ENCODE measurements around the gene PITX1.

DNA sequence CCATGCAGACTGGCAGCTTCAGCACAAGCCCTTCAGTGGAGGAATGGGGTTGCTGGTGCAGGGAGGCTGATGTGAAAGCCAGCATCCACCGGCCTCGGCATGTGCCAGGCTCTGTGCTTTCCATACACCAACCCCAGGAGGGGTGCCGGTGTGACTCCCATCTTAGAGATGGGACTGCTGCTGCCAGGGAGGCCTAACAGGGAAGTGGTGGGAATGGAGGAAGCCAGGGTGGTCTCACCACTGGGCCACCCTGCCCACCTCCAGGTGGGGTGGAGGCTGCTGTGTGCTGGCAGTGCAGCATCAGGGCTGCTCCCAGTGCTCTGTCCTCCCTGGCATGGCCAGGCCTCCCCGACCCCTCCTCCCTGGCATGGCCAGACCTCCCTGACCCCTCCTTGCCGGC, 32.8 kb upstream of the PITX1 start:
- no peak for TF ChIP-seq EZH2phosphoT487 (IDR thresholded peaks at IDR 0.05; ENCODE audit: borderline replicate concordance, low read depth, low read length)
- TF ChIP-seq, protein P1, sequence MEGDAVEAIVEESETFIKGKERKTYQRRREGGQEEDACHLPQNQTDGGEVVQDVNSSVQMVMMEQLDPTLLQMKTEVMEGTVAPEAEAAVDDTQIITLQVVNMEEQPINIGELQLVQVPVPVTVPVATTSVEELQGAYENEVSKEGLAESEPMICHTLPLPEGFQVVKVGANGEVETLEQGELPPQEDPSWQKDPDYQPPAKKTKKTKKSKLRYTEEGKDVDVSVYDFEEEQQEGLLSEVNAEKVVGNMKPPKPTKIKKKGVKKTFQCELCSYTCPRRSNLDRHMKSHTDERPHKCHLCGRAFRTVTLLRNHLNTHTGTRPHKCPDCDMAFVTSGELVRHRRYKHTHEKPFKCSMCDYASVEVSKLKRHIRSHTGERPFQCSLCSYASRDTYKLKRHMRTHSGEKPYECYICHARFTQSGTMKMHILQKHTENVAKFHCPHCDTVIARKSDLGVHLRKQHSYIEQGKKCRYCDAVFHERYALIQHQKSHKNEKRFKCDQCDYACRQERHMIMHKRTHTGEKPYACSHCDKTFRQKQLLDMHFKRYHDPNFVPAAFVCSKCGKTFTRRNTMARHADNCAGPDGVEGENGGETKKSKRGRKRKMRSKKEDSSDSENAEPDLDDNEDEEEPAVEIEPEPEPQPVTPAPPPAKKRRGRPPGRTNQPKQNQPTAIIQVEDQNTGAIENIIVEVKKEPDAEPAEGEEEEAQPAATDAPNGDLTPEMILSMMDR (conservative IDR thresholded peaks at IDR 0.05; ENCODE audit: low read length): no peak
